ENCODE results near the gene FBL. TPM values are rescaled to one million over a fixed set of nuclear protein-coding genes. Genes with fewer than 3 reads are reported as not detected.

The FBL gene
- polyA plus RNA-seq, 1 experiment: 372 TPM

DNA sequence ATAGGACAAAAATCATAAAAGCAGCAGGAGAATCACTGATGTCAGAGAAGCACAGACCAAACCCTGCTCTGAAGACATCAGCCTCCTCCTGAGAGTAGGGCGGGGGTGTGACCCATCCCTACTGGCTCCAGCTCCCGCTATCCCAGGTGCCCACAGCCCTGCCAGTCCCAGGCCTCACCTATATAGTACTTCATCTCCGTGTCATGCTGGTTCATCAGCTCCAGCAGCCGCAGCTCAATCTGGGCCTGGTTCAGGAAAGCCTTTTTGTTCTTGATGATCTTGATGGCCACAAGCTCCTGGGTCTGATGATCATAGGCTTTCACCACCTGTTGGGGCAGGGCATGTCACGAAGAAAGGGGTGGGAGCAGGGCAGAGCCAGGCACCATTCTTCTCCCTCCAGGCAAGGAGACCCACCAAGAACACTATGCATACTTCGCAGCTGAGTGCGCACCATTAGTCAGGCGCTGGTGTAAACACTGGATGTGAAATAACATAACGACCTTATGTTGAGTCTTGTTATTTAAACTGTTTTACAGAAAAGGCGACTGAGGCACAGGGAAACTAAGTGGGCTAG lies 16.4 kb downstream of the FBL start:
- Histone ChIP-seq H3K27me3 (ENCODE audit: control insufficient read depth, insufficient read depth, low read length) (no peaks in the 10 kb centered on the region), H3K4me3 (ENCODE audit: low read depth, low read length) (no peak overlapping the region), H3K36me3 (ENCODE audit: control insufficient read depth, insufficient read depth, low read length) (peaks cover 31% of the 10 kb centered on the region)
- DNase-seq (ENCODE audit: low read depth): no peak
- POLR2A ChIA-PET: no interaction called here
- CTCF ChIA-PET: interaction anchor here (8.1 kb wide), 1 partner anchor 14 kb away, joined by 46 read pairs; the partner anchor contains the start of gene FBL
- TF ChIP-seq, protein P1, sequence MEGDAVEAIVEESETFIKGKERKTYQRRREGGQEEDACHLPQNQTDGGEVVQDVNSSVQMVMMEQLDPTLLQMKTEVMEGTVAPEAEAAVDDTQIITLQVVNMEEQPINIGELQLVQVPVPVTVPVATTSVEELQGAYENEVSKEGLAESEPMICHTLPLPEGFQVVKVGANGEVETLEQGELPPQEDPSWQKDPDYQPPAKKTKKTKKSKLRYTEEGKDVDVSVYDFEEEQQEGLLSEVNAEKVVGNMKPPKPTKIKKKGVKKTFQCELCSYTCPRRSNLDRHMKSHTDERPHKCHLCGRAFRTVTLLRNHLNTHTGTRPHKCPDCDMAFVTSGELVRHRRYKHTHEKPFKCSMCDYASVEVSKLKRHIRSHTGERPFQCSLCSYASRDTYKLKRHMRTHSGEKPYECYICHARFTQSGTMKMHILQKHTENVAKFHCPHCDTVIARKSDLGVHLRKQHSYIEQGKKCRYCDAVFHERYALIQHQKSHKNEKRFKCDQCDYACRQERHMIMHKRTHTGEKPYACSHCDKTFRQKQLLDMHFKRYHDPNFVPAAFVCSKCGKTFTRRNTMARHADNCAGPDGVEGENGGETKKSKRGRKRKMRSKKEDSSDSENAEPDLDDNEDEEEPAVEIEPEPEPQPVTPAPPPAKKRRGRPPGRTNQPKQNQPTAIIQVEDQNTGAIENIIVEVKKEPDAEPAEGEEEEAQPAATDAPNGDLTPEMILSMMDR (IDR thresholded peaks at IDR 0.05; ENCODE audit: insufficient read depth, low read depth, low read length): no peak

DNA sequence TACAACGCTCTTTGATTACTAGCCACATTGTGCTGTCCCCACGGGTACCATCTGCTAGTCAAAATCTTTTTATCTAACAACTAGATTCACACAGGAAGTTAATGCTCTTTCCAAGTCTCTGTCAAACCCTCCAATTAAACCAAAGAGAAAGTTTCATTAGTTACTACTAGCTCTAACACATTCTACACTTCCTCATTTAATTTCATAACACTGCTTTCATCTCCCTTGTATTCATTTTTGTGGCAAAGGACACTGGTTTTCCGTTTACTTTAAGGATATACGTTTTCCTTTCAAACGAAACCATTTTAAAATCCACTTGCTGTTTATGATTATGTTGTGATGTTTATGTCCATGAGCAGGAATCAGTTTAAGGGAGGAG lies 17.5 kb downstream of the FBL start:
- ChIA-PET CTCF (interaction anchor here (1.3 to 8.1 kb wide), 2 partner anchors 15 to 25 kb away, joined by 3 to 46 read pairs; partner anchors contain the start of gene FBL), POLR2A (no interaction called here)
- H3K36me3 ChIP-seq (ENCODE audit: control insufficient read depth, insufficient read depth, low read length): peaks cover 29% of the 10 kb centered on the region
- DNase-seq (ENCODE audit: low read depth): no peak
- H3K4me3 ChIP-seq (ENCODE audit: low read depth, low read length): no peak overlapping the region
- TF ChIP-seq, protein P1 (IDR thresholded peaks at IDR 0.05; ENCODE audit: insufficient read depth, low read depth, low read length): no peak
- no peaks in the 10 kb centered on the region for H3K27me3 ChIP-seq (ENCODE audit: control insufficient read depth, insufficient read depth, low read length)

DNA sequence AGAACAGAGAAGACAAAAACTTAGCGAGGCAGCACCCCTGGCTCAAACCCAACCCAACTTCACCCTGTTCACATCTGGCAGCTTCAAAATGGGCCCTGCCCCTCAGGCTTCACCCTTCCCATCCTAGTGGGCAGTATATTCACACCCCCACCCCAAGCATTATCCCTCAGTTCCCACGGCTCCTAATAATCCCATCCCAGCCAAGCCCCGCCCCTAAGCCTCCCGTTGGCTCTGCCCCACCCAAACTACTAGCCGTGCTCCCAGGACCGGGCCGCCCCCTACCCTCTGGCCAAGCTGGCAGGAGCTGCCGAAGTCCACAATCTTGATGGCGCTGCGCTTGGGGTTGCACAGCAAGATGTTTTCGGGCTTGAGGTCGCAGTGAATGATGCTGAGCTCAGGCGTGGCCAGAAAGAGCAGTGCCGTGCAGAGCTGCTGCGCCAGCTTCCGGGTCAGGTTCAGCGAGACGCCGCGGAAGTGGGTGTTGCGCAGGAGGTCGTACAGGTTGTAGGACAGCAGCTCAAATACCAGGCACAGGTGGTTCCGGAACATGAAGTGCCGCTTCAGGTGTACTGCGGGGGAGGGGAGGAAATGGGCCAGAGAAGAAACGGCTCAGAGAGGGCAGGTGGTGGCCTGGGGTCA lies 18.0 kb downstream of the FBL start:
- TF ChIP-seq, protein P1 (IDR thresholded peaks at IDR 0.05; ENCODE audit: insufficient read depth, low read depth, low read length): no peak
- ChIA-PET POLR2A (no interaction called here), CTCF (interaction anchor here (0.9 to 8.1 kb wide), 3 partner anchors 15 to 38 kb away, joined by 3 to 46 read pairs (median 3); partner anchors contain the start of gene FBL)
- DNase-seq (ENCODE audit: low read depth): no peak
- H3K4me3 ChIP-seq (ENCODE audit: low read depth, low read length): no peak overlapping the region
- H3K36me3 ChIP-seq (ENCODE audit: control insufficient read depth, insufficient read depth, low read length): peaks cover 29% of the 10 kb centered on the region
- H3K27me3 ChIP-seq (ENCODE audit: control insufficient read depth, insufficient read depth, low read length): no peaks in the 10 kb centered on the region

DNA sequence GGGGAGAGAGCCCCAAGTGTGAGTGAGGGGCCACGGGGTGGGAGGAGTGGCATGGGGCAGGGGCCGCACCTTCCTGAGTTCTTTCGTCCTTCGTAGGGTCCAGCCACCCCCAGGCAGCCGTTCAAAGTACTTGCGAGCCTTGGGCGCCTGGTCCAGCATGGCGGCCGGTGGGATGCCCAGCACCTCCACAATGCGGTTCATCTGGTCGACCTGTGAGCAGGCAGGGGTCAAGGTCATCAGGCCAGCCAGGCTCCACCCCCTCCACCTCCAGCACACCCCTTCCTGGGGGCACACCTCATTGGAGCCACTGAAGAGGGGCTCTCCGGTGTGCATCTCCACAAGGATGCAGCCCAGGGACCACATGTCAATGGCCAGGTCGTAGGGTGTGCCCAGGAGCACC lies 19.0 kb downstream of the FBL start:
- no peak for DNase-seq (ENCODE audit: low read depth)
- Histone ChIP-seq H3K36me3 (ENCODE audit: control insufficient read depth, insufficient read depth, low read length) (peaks cover 29% of the 10 kb centered on the region), H3K4me3 (ENCODE audit: low read depth, low read length) (no peak overlapping the region), H3K27me3 (ENCODE audit: control insufficient read depth, insufficient read depth, low read length) (no peaks in the 10 kb centered on the region)
- ChIA-PET POLR2A (no interaction called here), CTCF (interaction anchor here (0.9 to 8.1 kb wide), 2 partner anchors 16 to 37 kb away, joined by 3 to 46 read pairs; partner anchors contain the start of gene FBL)
- TF ChIP-seq, protein P1 (IDR thresholded peaks at IDR 0.05; ENCODE audit: insufficient read depth, low read depth, low read length): no peak

DNA sequence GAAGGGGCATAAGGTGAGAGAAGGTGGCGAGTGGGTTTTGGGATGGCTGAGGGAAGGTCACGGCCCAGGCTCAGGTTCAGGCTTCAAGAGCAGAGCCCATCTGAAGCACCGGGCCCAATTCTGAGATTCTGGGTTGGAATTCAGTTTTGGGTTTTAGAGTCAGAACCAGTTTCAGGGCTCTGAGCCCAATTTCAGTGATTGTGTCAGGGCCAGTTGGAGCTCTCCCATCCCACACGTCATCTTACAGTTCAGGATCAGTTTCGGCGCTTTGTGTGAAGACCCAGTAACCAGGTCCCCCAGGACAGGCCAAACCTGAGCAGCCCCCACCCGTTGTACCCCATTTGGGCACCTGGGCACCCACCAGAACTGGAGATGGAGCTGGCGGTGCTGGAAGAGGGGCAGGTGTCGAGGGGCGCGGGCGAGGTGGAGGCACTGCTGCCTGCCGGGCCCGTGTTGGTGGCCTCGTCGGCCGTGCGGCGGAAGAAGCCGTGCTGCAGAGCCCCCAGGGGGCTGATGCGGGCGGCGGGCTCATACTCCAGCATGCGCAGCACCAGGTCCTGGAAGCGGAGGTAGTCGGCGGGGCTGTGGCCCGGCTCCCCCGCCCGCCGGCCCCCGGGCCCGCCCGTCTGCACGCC lies 19.8 kb downstream of the FBL start:
- POLR2A ChIA-PET: no interaction called here
- H3K27me3 ChIP-seq (ENCODE audit: control insufficient read depth, insufficient read depth, low read length): no peaks in the 10 kb centered on the region
- no peak overlapping the region for H3K4me3 ChIP-seq (ENCODE audit: low read depth, low read length)
- H3K36me3 ChIP-seq (ENCODE audit: control insufficient read depth, insufficient read depth, low read length): peaks cover 29% of the 10 kb centered on the region
- no peak for DNase-seq (ENCODE audit: low read depth)
- TF ChIP-seq, protein P1 (IDR thresholded peaks at IDR 0.05; ENCODE audit: insufficient read depth, low read depth, low read length): no peak
- CTCF ChIA-PET: interaction anchor here (8.1 kb wide), 1 partner anchor 17 kb away, joined by 46 read pairs; the partner anchor contains the start of gene FBL

Measured in BJ (cell line).